ENCODE results near the gene EVX1. TPM values are rescaled to one million over a fixed set of nuclear protein-coding genes. Genes with fewer than 3 reads are reported as not detected.

The EVX1 gene
- not detected for total RNA-seq

DNA sequence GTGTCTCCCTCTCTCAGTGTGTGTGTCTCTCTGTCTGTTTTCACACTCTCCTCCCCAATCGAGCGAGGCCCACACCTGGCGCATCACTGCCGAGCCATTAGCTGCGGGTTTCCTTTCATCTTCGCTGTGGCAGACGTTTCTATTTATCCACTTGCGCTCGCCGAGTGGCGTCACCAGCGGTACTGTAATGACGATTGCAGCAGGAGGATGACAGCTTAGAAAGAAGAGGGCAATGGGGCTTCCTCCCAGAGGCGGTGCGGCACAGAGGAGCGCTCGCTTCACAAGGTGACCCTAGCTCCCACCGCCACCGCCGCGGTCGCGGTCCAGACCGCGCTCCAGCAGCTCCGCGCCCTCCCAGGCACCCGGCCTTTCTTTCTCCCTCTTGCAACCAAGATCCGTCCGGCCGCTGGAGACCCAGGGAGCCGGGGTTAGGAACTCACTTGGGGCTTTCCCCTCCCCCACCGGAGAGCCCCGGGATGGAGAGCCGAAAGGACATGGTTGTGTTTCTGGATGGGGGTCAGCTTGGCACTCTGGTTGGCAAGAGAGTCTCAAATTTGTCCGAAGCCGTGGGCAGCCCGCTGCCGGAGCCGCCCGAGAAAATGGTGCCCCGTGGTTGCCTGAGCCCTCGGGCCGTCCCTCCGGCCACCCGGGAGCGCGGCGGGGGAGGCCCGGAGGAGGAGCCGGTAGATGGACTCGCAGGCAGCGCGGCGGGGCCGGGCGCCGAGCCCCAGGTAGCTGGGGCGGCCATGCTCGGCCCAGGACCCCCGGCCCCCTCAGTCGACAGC lies at the start of gene EVX1:
Gene EVX1, plus strand, starts transcription at position 248 of the 785 bp plus-strand sequence. Its CDS starts 229 bp downstream, at position 477.
- H3K4me3 ChIP-seq, result peak within 1 kb of the TSS in 1 of 4 donors; percentile 41
- TF ChIP-seq POLR2A (IDR thresholded peaks at IDR 0.05), result no peak
- TF ChIP-seq, protein P1, sequence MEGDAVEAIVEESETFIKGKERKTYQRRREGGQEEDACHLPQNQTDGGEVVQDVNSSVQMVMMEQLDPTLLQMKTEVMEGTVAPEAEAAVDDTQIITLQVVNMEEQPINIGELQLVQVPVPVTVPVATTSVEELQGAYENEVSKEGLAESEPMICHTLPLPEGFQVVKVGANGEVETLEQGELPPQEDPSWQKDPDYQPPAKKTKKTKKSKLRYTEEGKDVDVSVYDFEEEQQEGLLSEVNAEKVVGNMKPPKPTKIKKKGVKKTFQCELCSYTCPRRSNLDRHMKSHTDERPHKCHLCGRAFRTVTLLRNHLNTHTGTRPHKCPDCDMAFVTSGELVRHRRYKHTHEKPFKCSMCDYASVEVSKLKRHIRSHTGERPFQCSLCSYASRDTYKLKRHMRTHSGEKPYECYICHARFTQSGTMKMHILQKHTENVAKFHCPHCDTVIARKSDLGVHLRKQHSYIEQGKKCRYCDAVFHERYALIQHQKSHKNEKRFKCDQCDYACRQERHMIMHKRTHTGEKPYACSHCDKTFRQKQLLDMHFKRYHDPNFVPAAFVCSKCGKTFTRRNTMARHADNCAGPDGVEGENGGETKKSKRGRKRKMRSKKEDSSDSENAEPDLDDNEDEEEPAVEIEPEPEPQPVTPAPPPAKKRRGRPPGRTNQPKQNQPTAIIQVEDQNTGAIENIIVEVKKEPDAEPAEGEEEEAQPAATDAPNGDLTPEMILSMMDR (IDR thresholded peaks at IDR 0.05), result no peak
- H3K36me3 ChIP-seq, result no peaks in the 10 kb centered on the region
- peaks cover 69 to 100% (median 77%) of the 10 kb centered on the region in 4 donors for H3K27me3 ChIP-seq
- no peak within 1 kb of the TSS for H3K27ac ChIP-seq
- intact Hi-C loops (cut with DNase I), result no loop called here
- peaks cover 24 to 58% (median 36%) of the 10 kb centered on the region in 3 donors for H3K4me1 ChIP-seq
- WGBS, 2 donors, result 5 to 10% methylated on average over 13 to 17 of the region's 62 CpGs
- DNase-seq, result no peak
- H3K9me3 ChIP-seq, result no peaks in the 10 kb centered on the region

DNA sequence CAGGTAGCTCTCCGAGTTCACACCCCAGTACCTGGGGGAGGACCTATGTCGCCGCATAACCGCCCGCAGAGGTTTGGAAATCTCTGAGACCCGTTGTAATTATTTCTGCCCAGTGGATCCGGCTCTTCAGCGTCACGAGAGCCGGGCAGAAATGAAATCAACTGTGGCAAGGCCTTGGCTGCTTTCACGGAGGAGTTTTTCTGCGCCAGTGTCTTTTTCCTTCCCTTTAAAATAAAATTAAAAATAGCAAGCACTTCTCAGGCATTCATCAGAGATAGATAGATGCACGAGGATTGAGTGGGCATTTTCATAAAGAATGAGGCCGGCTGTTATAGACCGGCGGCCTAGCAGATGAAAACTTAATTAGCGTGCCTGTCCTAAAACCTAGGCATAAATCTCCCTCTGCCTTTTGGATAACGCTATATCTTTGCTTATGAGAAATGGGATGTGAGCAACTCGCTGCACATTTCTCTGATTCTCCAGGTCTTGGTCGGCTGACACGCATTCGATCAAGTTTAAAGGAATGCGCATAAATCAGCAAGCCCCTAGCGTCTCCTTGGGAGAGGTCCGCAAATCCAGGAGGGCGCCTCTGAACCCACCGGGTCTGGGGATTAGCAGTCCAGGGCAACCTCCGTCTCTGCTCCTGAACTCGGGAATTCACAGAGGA lies 49.1 kb upstream of the EVX1 start:
- Histone ChIP-seq H3K36me3 (no peaks in the 10 kb centered on the region), H3K4me1 (peaks cover 22 to 41% (median 29%) of the 10 kb centered on the region in 3 donors), H3K27ac (no peak overlapping the region), H3K4me3 (peak overlapping the region in 2 of 4 donors; percentile 35 to 61), H3K9me3 (no peaks in the 10 kb centered on the region), H3K27me3 (peaks cover 38 to 100% (median 79%) of the 10 kb centered on the region in 4 donors)
- TF ChIP-seq POLR2A (IDR thresholded peaks at IDR 0.05), result no peak
- TF ChIP-seq, protein P1 (IDR thresholded peaks at IDR 0.05), result no peak
- intact Hi-C loops (cut with DNase I), result loop anchor here (10.0 kb wide), 1 partner anchor 821 kb away; no protein-coding TSS in a partner anchor
- WGBS, 2 donors, result 25 to 31% methylated on average over 11 to 18 of the region's 29 CpGs
- DNase-seq, result no peak

DNA sequence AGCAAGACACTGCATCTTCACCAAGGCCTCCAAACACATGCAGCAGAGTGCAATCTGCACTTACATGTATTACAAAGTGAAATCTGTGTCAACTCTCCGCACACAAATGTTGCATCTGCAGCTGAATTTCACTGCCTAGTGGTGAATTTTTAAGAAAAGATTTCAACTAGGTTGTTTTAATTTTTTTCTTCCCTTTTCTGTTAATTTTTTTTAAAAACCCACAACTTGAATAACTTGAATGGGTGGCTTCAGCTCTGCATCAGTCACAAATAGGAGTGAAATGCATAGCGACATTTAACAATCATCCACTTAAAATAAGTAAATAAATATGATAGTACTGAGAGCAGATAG lies 48.6 kb upstream of the EVX1 start:
- peaks cover 19 to 41% (median 29%) of the 10 kb centered on the region in 3 donors for H3K4me1 ChIP-seq
- TF ChIP-seq, protein P1 (IDR thresholded peaks at IDR 0.05), result no peak
- no peak for TF ChIP-seq POLR2A (IDR thresholded peaks at IDR 0.05)

DNA sequence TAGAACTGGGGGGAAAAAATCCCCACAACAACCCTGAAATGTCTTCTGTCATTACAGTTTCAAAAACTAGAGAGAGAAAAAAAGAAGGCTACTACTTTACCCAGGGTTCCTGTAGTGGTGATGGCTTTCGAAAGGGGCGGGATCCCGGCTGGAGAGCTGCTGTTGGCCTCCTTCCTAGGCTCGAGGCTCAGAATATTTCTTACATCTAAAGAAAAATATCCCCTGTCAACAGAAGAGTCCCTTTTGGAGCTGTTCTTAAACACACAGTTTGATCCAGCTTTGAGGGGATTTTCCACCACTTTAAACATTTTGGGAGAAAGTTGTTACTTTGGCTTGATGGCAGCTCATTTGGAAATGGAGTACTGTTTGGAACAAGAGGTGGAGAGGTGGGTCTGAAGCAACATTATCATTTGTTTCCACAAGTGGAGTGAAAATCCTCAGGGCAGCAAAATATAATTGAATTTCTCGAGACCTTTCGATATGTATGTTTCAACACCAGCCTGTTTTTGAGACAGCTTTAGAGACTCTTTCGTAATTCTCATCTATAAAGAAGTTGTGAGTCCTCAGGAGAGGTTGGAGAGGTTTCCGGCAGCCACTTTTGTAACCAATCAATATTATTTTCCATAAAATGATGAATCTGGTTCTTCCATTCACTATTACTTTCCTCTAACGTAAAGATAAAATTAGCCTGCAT lies 47.8 kb upstream of the EVX1 start:
- Histone ChIP-seq H3K9me3 (no peaks in the 10 kb centered on the region), H3K27me3 (peaks cover 39 to 100% (median 73%) of the 10 kb centered on the region in 4 donors), H3K36me3 (no peaks in the 10 kb centered on the region), H3K4me1 (peaks cover 18 to 43% (median 30%) of the 10 kb centered on the region in 3 donors), H3K27ac (no peak overlapping the region), H3K4me3 (no peak overlapping the region)
- DNase-seq, result no peak
- intact Hi-C loops (cut with DNase I), result loop anchor here (10.0 kb wide), 1 partner anchor 820 kb away; no protein-coding TSS in a partner anchor
- no peak for TF ChIP-seq POLR2A (IDR thresholded peaks at IDR 0.05)
- TF ChIP-seq, protein P1 (IDR thresholded peaks at IDR 0.05), result no peak
- 39 to 41% methylated on average over 9 of the region's 9 CpGs for WGBS, 2 donors

More for the DNA sequence above, 48.6 kb upstream of the EVX1 start:
- Histone ChIP-seq H3K27ac (no peak overlapping the region), H3K9me3 (no peaks in the 10 kb centered on the region), H3K36me3 (no peaks in the 10 kb centered on the region), H3K27me3 (peaks cover 42 to 100% (median 79%) of the 10 kb centered on the region in 4 donors), H3K4me3 (no peak overlapping the region)
- WGBS, 2 donors, result 33 to 57% methylated on average over 2 of the region's 2 CpGs
- DNase-seq, result no peak
- intact Hi-C loops (cut with DNase I), result loop anchor here (10.0 kb wide), 1 partner anchor 821 kb away; no protein-coding TSS in a partner anchor
